Measurements from ENCODE around the gene RIT2. TPM values are rescaled to one million over a fixed set of nuclear protein-coding genes. Genes with fewer than 3 reads are reported as not detected.

The RIT2 gene
- total RNA-seq, 1 donor from 2014 or later, result not detected

DNA sequence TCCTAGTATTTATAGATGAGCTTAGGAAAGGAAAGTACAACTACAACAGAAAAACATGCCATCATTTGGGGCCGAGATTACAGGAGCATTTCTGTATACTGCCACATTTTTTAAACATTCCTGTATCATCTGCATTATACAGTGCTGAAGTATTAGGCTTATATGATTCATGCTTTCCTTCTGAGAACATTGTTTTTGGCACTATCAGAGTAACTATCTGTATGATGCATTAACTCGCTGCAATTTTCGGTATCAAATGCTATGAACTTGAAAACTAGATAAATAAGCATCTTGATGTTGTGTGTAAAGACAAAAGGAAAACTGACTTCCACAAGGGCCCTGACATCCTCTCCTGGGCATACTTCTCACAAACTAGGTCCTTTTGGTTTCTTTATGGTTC, 102.0 kb downstream of the RIT2 start:
- H3K27me3 Mint-ChIP-seq, result no peaks in the 10 kb centered on the region
- no peak overlapping the region for H3K27ac Mint-ChIP-seq
- no peaks in the 10 kb centered on the region for H3K9me3 Mint-ChIP-seq
- no peaks in the 10 kb centered on the region for H3K36me3 Mint-ChIP-seq (ENCODE audit: low read depth)
- H3K4me3 Mint-ChIP-seq, result no peak overlapping the region
- H3K4me1 Mint-ChIP-seq, result no peaks in the 10 kb centered on the region
- no peak for DNase-seq
- intact Hi-C loops (cut with micrococcal nuclease), result no loop called here

DNA sequence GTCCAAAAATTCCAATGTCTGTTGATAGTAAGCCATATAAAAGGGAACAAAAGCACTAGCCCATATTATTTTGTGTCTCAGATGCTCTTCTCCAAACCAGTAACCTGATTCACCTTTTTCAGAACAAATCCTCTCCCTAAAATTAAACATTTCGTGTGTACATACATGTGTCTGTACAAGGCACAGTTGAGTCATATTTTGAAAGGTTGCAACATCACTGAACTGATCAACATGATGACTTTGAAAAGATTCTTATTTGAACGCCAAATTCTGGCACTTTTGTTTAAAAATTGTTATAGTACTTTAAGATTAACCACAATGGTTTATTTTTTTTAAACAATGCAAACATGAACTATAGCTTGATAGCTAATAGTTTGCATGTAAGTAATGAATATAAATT, 102.5 kb downstream of the RIT2 start:
- H3K27me3 Mint-ChIP-seq, result no peaks in the 10 kb centered on the region
- H3K4me1 Mint-ChIP-seq, result no peaks in the 10 kb centered on the region
- H3K4me3 Mint-ChIP-seq, result no peak overlapping the region
- H3K36me3 Mint-ChIP-seq (ENCODE audit: low read depth), result no peaks in the 10 kb centered on the region
- no peak for DNase-seq
- H3K27ac Mint-ChIP-seq, result no peak overlapping the region
- H3K9me3 Mint-ChIP-seq, result no peaks in the 10 kb centered on the region
- intact Hi-C loops (cut with micrococcal nuclease), result no loop called here

DNA sequence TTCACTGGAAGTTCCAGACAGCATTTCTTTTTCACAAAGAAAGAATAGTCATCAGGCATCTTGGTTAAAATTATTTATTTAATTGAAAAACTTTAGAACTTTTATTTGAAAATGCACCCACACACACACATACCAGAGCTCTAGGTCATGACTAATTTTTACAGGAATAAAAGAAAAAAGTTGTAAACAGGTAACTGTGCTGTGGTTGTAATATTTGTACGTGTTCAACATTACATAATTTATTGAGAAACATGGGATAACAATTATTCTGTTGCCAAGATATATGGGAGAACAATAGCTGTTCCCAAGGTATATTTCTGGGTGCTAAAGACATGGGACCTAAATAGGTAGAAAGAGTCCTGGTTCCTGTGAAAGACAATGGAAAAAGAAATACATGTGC, 104.9 kb downstream of the RIT2 start:
- intact Hi-C loops (cut with micrococcal nuclease), result no loop called here
- DNase-seq, result no peak
- Mint-ChIP-seq H3K27me3 (no peaks in the 10 kb centered on the region), H3K9me3 (no peaks in the 10 kb centered on the region), H3K4me3 (no peak overlapping the region), H3K36me3 (ENCODE audit: low read depth) (no peaks in the 10 kb centered on the region), H3K27ac (no peak overlapping the region), H3K4me1 (no peaks in the 10 kb centered on the region)

DNA sequence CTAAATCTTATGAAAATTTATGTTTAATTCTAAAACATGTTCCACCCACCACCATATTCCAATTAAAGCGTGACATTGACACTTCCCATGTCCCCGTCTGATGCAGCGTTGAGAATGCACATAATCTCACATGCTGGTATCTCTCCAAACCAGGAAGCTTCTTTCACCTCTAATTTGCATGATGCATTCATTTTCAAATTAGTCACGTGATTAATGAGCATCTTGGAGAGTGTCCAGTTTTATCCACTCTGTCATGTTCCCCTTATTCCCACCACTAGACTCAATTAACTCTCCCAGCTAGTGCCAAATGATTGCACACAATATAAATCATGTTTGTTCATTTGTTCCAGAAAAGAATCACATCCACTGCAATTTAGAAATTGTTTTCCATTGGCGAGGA, 105.8 kb downstream of the RIT2 start:
- Mint-ChIP-seq H3K9me3 (no peaks in the 10 kb centered on the region), H3K36me3 (ENCODE audit: low read depth) (no peaks in the 10 kb centered on the region), H3K27me3 (no peaks in the 10 kb centered on the region), H3K4me1 (no peaks in the 10 kb centered on the region), H3K4me3 (no peak overlapping the region), H3K27ac (no peak overlapping the region)
- intact Hi-C loops (cut with micrococcal nuclease), result no loop called here
- DNase-seq, result no peak

DNA sequence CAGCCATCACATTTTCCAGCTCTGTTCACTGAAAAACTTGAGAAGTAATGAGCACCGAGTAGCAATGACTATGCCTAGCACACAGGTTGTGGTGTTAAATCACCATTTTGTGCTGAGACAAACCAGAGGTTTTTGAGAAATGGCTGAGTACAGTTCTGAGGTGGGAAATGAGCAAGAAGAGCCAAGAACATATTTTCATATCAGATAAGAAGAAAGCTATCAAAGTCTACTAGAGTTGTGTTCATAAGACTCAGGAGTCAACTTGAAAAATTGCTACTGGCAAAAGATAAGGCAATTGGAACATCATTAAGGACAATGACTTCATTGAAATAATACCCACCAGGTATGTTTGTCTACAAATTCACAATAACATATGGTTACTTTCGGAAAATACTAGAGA, 108.1 kb downstream of the RIT2 start:
- no peaks in the 10 kb centered on the region for H3K27me3 Mint-ChIP-seq
- DNase-seq, result no peak
- H3K4me3 Mint-ChIP-seq, result no peak overlapping the region
- H3K9me3 Mint-ChIP-seq, result no peaks in the 10 kb centered on the region
- H3K4me1 Mint-ChIP-seq, result no peaks in the 10 kb centered on the region
- H3K36me3 Mint-ChIP-seq (ENCODE audit: low read depth), result no peaks in the 10 kb centered on the region
- intact Hi-C loops (cut with micrococcal nuclease), result no loop called here
- no peak overlapping the region for H3K27ac Mint-ChIP-seq

DNA sequence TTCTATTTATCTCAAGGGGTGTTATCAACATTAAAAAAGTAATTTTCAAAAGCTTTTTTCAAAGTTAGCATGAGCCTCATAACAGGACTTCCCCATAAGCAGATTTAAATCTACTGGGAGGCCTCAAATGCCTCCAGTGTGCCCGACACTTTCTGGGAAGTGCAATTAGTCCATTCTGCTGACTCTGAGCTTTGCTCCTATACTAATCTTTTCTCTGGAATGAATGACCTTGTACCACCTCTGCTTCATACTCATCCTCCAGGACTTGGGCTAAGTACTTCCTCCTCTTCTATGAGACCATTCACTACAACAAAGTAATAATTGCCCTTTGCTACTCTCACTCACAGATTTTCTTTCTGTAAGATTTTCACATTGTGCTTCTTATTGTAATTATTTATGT, 111.1 kb downstream of the RIT2 start:
- no peak overlapping the region for H3K4me3 Mint-ChIP-seq
- intact Hi-C loops (cut with micrococcal nuclease), result no loop called here
- no peaks in the 10 kb centered on the region for H3K36me3 Mint-ChIP-seq (ENCODE audit: low read depth)

DNA sequence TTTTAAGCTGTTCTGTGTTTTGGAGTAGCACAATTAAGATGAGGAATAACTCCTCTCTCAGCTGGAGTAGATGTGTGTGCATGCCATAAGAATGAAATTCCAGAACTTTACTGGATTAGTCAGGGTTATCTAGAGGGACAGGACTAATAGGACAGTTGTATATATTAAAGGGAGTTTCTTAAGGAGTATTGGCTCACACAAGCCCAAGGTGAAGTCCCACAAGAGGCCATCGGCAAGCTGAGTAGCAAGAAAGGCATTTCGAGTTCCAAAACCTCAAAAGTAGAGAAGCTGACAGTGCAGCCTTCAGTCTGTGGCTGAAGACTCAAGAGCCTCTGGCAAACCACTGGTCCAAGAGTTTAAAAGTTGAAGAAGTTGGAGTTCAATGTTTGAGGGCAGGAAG, 113.7 kb downstream of the RIT2 start:
- Mint-ChIP-seq H3K36me3 (ENCODE audit: low read depth) (no peaks in the 10 kb centered on the region), H3K27me3 (no peaks in the 10 kb centered on the region), H3K9me3 (no peaks in the 10 kb centered on the region), H3K4me3 (no peak overlapping the region), H3K27ac (no peak overlapping the region), H3K4me1 (no peaks in the 10 kb centered on the region)
- no peak for DNase-seq
- intact Hi-C loops (cut with micrococcal nuclease), result no loop called here

More for the DNA sequence above, 111.1 kb downstream of the RIT2 start:
- no peaks in the 10 kb centered on the region for H3K4me1 Mint-ChIP-seq
- H3K9me3 Mint-ChIP-seq, result no peaks in the 10 kb centered on the region
- no peak for DNase-seq
- H3K27me3 Mint-ChIP-seq, result no peaks in the 10 kb centered on the region
- H3K27ac Mint-ChIP-seq, result no peak overlapping the region

DNA sequence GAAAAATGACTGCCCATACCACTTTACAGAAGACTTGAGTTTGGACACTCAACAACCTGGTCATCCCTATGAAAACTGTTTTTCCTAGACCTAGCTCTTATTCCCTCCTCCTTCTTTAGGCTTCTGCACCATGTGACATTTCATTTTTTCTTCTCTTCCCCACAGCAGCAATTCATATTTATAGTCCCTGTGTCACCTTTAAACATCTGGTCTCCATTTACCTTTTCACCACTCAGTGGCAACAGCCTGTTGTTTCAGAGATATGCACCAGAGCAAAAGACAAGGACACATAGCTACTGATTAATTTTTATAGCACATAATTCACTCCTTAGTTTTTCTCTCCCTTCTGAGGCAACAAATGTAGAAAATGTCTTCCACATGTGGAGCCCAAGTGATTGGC, 118.7 kb downstream of the RIT2 start:
- peaks cover 4% of the 10 kb centered on the region for H3K9me3 Mint-ChIP-seq
- no peak for DNase-seq
- intact Hi-C loops (cut with micrococcal nuclease), result no loop called here

DNA sequence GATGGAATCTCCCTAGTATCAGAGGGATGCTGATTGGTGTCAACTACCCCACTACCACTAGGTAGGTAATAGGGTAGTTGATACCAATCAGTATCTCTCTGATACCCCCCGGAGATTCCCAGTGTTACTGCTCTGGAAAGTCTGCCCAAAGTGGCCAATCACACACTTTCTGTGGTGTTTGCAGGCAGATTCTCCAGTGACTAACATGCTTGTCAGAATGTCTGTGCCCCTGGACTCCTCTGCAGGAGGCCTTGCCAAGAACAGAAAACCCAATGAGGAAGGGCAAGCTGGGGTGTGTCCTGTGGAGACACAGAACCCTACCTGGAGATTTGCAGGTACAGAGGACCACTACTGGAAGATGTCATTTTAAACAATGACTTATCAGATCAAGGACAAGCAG, 135.1 kb downstream of the RIT2 start:
- DNase-seq, result no peak
- H3K9me3 Mint-ChIP-seq, result no peaks in the 10 kb centered on the region
- intact Hi-C loops (cut with micrococcal nuclease), result loop anchor here (10.0 kb wide), 1 partner anchor 64 kb away; no protein-coding TSS in a partner anchor
- no peaks in the 10 kb centered on the region for H3K27me3 Mint-ChIP-seq
- no peak overlapping the region for H3K27ac Mint-ChIP-seq
- no peaks in the 10 kb centered on the region for H3K36me3 Mint-ChIP-seq (ENCODE audit: low read depth)
- H3K4me3 Mint-ChIP-seq, result no peak overlapping the region
- H3K4me1 Mint-ChIP-seq, result no peaks in the 10 kb centered on the region

More for the DNA sequence above, 118.7 kb downstream of the RIT2 start:
- Mint-ChIP-seq H3K27ac (no peak overlapping the region), H3K36me3 (ENCODE audit: low read depth) (no peaks in the 10 kb centered on the region), H3K4me3 (no peak overlapping the region), H3K4me1 (no peaks in the 10 kb centered on the region), H3K27me3 (no peaks in the 10 kb centered on the region)

DNA sequence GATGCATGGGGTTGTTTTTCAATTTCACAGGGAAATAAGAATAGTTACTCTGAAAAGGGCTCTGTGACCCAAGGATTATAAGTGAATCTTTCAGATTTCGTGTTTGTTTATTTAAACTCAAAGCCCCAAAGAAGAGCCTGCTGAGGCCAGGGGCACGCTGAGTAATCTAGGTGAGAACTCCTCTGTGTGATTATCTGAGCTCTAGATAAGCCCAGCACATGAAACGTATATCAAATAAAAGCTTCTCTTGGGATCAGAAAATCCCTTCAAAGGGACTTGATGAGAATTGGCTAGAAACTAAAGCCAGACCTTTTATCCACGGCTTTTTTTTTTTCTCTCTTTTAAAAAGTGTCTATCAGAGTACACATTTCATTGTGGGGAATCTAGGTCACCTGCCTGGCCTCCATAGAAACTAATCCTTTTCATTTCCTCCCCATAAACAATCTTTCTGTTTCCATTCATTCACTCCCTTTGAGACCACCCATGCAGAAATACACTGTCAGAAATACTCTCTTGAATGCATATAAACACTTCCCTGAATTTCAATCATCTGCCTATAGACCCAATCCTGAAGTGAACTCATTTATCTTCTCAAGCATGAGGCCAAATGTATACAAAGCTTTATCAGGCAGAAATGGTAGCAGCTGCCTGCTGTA, 137.4 kb downstream of the RIT2 start:
- Mint-ChIP-seq H3K36me3 (ENCODE audit: low read depth) (no peaks in the 10 kb centered on the region), H3K27ac (no peak overlapping the region), H3K9me3 (no peaks in the 10 kb centered on the region), H3K27me3 (no peaks in the 10 kb centered on the region), H3K4me3 (no peak overlapping the region), H3K4me1 (no peaks in the 10 kb centered on the region)
- intact Hi-C loops (cut with micrococcal nuclease), result no loop called here
- DNase-seq, result no peak

DNA sequence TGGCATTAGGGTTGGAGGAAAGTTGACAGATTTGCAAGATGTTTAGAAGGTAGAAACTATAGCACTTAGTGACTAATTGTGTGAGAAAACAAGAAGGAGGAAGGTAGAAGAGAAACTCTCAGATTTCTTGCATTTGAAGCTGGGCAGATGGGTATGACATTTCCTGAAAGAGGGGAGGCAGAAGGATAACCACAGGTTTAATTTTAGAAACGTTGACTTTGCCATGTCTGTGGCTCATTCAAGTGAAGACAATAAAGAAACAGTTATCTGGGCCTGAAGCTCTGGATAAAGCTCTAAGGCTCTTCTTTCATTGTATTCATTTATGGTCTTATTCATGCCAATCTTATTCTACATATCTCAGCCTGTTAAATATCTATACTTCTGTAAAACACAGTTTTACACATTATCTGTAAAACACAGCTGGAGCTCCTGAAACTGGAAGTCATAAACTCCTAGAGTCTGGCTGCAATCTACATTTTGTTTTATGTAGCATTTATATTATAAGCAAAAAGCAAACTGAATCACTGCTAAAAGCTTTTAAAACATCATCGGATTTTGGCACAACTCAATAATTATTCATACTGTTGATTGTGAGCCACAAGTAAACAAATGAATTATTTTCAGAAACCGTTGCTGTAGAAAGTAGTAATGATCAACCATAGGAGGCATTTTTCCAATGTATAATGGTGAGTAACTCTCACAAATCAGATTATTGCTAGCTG, 138.5 kb downstream of the RIT2 start:
- H3K9me3 Mint-ChIP-seq, result no peaks in the 10 kb centered on the region

DNA sequence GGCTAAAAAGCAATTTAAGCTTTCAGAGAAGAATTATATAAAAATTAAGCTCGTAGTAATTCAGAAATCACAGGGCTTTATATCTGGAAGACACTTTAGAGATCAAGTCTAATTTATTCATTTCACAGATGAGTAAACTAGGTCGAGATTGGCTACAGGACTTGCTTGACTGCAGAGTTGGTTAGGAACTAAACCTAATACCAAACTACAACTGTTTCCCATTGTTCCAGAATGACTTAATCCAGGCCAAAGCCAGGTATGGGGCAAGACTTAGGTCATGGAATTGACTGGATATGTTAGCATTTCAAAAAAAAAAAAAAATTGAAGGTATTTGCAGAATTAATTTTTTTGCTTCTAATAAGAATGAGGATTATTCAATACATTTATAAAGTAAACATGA, 146.1 kb downstream of the RIT2 start:
- H3K36me3 Mint-ChIP-seq (ENCODE audit: low read depth), result no peaks in the 10 kb centered on the region
- H3K4me1 Mint-ChIP-seq, result no peaks in the 10 kb centered on the region
- no peaks in the 10 kb centered on the region for H3K27me3 Mint-ChIP-seq
- no peak overlapping the region for H3K27ac Mint-ChIP-seq
- intact Hi-C loops (cut with micrococcal nuclease), result no loop called here
- DNase-seq, result no peak
- H3K9me3 Mint-ChIP-seq, result no peaks in the 10 kb centered on the region
- H3K4me3 Mint-ChIP-seq, result no peak overlapping the region

More for the DNA sequence above, 138.5 kb downstream of the RIT2 start:
- Mint-ChIP-seq H3K27me3 (no peaks in the 10 kb centered on the region), H3K36me3 (ENCODE audit: low read depth) (no peaks in the 10 kb centered on the region), H3K27ac (no peak overlapping the region), H3K4me1 (no peaks in the 10 kb centered on the region), H3K4me3 (no peak overlapping the region)
- no peak for DNase-seq
- intact Hi-C loops (cut with micrococcal nuclease), result no loop called here

DNA sequence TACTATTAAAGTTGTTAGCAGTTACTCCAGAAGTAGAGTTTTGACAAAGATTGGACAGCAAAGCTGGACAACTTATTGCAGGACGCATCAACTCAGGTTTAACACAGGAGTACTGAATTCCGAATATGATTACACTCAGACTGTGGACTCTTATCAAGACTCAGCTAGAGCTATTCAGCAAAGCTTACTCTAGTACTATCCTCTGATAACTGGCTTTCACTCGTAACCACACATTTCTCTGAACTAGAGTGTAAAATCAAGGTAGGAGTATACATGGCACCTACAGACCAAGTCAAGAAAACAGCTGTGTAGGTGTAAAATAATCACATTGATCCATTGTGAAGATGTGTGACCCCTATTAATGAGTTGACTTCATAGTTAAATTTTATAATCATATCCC, 154.2 kb downstream of the RIT2 start:
- Mint-ChIP-seq H3K9me3 (no peaks in the 10 kb centered on the region), H3K27me3 (no peaks in the 10 kb centered on the region)
- DNase-seq, result no peak

DNA sequence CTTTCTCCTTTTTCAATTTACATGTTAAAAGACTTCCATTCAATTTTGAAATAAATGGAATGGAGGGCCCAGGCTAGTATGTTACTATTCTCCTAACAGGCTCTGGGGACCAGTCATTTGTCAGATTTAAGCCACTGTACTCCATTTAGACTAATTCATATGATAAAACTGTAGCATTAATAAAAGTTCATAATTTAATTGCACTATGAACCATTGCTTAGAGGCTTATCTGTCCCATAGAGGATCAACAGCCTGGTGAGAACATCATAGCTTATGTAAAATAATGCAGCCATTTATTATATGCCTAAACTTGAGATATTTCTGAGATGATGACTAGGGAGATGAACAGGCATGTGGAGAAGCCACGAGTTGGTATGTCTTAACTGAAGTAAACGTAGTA, 156.0 kb downstream of the RIT2 start:
- Mint-ChIP-seq H3K9me3 (no peaks in the 10 kb centered on the region), H3K36me3 (ENCODE audit: low read depth) (no peaks in the 10 kb centered on the region), H3K4me1 (no peaks in the 10 kb centered on the region), H3K27me3 (no peaks in the 10 kb centered on the region), H3K4me3 (no peak overlapping the region), H3K27ac (no peak overlapping the region)
- intact Hi-C loops (cut with micrococcal nuclease), result no loop called here
- DNase-seq, result no peak

More for the DNA sequence above, 154.2 kb downstream of the RIT2 start:
- Mint-ChIP-seq H3K36me3 (ENCODE audit: low read depth) (no peaks in the 10 kb centered on the region), H3K27ac (no peak overlapping the region), H3K4me3 (no peak overlapping the region), H3K4me1 (no peaks in the 10 kb centered on the region)
- intact Hi-C loops (cut with micrococcal nuclease), result no loop called here

DNA sequence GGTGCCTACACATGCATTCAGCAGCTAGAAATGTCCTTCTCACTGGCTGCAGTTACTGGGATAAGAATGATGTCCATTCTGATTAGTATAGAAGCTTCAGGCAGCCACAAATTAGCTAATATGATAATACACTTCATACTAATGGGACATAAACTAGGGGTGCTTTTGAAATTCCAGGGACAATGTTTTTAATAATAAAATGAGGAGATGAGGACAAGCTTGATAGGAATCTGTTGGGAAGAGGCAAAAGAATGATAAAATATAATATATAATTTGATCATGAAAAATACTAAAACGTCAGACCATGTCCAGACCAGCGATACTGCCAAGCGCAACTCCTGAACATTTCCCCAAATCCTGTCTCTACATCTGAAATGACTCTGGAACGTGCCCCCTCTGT, 157.1 kb downstream of the RIT2 start:
- no peak for DNase-seq
- Mint-ChIP-seq H3K27me3 (no peaks in the 10 kb centered on the region), H3K36me3 (ENCODE audit: low read depth) (no peaks in the 10 kb centered on the region), H3K9me3 (no peaks in the 10 kb centered on the region), H3K27ac (no peak overlapping the region), H3K4me3 (no peak overlapping the region), H3K4me1 (no peaks in the 10 kb centered on the region)
- intact Hi-C loops (cut with micrococcal nuclease), result no loop called here

Data from activated CD4-positive, alpha-beta T cell treated with anti-CD3 and anti-CD28 coated beads, Interleukin-2, amount 10 ng/mL, durations not matched to agents 24 days and 14 days (primary cell).